SK-N-SH (cell line): Measurements from ENCODE around the gene SBF2. TPM values are rescaled to one million over a fixed set of nuclear protein-coding genes. Genes with fewer than 3 reads are reported as not detected.

ENCODE experiments used
- CTCF ChIA-PET: fragments of 300-600, 350-600 bp; formaldehyde crosslinking; extraction: SDS; loops from one replicate; lab custom pipeline; 2021; lab: Yijun Ruan, JAX
- POLR2A ChIA-PET: fragments of 350-600 bp; sonication (Branson Sonifier 250); formaldehyde crosslinking; extraction: SDS; loops from one replicate; lab custom pipeline; 2020; ENCODE audit warnings: antibody characterized with exemption, inconsistent platforms; lab: Yijun Ruan, JAX
- DNase-seq: peaks from one replicate; pipeline ENCODE4 v3.0.0; 2012
- H2AFZ ChIP-seq: fragments of 200-600 bp; sonication (generic); 2 replicates; pipeline ENCODE4 v1.8.1; 2016; ENCODE audit warnings: antibody characterized with exemption, mild to moderate bottlenecking, low read depth
- H3F3A ChIP-seq: fragments of 200-600 bp; sonication (generic); replicated peaks from 2 replicates; pipeline ENCODE3; 2016; ENCODE audit warnings: antibody characterized with exemption, mild to moderate bottlenecking; ENCODE audit not compliant: insufficient read depth
- H3K27ac ChIP-seq, 2 experiments: fragments of 200-500 bp in 1 of 2; fragments of 200-600 bp in 1 of 2; sonication (Bioruptor generic) in 1 of 2; sonication (generic), shearing (Covaris generic) in 1 of 2; 2 replicates each; pipeline versions ENCODE4 v1.5.1 to v1.6.1; 2014 to 2016; ENCODE audit warnings: low read depth in 2 of 2, inconsistent platforms in 1 of 2, low read length in 1 of 2, mild to moderate bottlenecking in 1 of 2, mixed read lengths in 1 of 2
- H3K27me3 ChIP-seq: fragments of 200-600 bp; sonication (generic), shearing (Covaris generic); 2 replicates; pipeline ENCODE4 v1.6.1; 2016; ENCODE audit warnings: mixed run types; ENCODE audit not compliant: insufficient read depth
- H3K36me3 ChIP-seq, 2 experiments: fragments of 200-500 bp in 1 of 2; fragments of 200-600 bp in 1 of 2; sonication (Bioruptor generic) in 1 of 2; sonication (generic) in 1 of 2; replicated peaks in 1 of 2; 2 replicates each; pipeline versions ENCODE3 to v1.5.1; 2014 to 2016; ENCODE audit warnings: low read length in 1 of 2, mild to moderate bottlenecking in 1 of 2; ENCODE audit not compliant: insufficient read depth in 2 of 2, control insufficient read depth in 1 of 2
- H3K4me1 ChIP-seq, 2 experiments: fragments of 200-500 bp in 1 of 2; fragments of 200-600 bp in 1 of 2; sonication (Bioruptor generic) in 1 of 2; sonication (generic), shearing (Covaris generic) in 1 of 2; 2 replicates each; pipeline versions ENCODE4 v1.5.1 to v1.6.1; 2014 to 2016; ENCODE audit warnings: low read depth in 1 of 2, low read length in 1 of 2, mixed run types in 1 of 2; ENCODE audit not compliant: insufficient read depth in 2 of 2, control insufficient read depth in 1 of 2
- H3K4me2 ChIP-seq: fragments of 200-600 bp; sonication (generic), shearing (Covaris generic); 2 replicates; pipeline ENCODE4 v1.6.1; 2017; ENCODE audit warnings: mixed run types
- H3K4me3 ChIP-seq, 2 experiments: fragments of 200-500 bp in 1 of 2; fragments of 200-600 bp in 1 of 2; sonication (Bioruptor generic) in 1 of 2; sonication (generic), shearing (Covaris generic) in 1 of 2; 2 replicates each; pipeline versions ENCODE4 v1.5.1 to v1.8.1; 2014 to 2016; ENCODE audit warnings: low read depth in 2 of 2, inconsistent platforms in 1 of 2, low read length in 1 of 2, mild to moderate bottlenecking in 1 of 2, mixed read lengths in 1 of 2, moderate library complexity in 1 of 2
- H3K79me2 ChIP-seq: fragments of 200-600 bp; sonication (generic); 2 replicates; pipeline ENCODE4 v1.8.1; 2017; ENCODE audit warnings: mild to moderate bottlenecking; ENCODE audit not compliant: insufficient read depth
- H3K9ac ChIP-seq: fragments of 200-600 bp; sonication (generic); 2 replicates; pipeline ENCODE4 v1.6.1; 2017; ENCODE audit warnings: mixed run types
- H3K9me2 ChIP-seq: fragments of 200-600 bp; sonication (generic); 2 replicates; pipeline ENCODE4 v1.6.1; 2017; ENCODE audit warnings: mixed run types
- H3K9me3 ChIP-seq: fragments of 200-600 bp; sonication (generic); 2 replicates; pipeline ENCODE4 v1.6.1; 2017; ENCODE audit warnings: mixed run types, mild to moderate bottlenecking, moderate library complexity
- H4K20me1 ChIP-seq: fragments of 200-600 bp; sonication (generic); 2 replicates; pipeline ENCODE4 v1.6.1; 2017; ENCODE audit warnings: mild to moderate bottlenecking, mixed run types; ENCODE audit not compliant: insufficient read depth
- CHD2 ChIP-seq: fragments of 150-350 bp; IDR thresholded peaks from 2 replicates; pipeline ENCODE4 v1.6.1; 2018; ENCODE audit warnings: low read length; ENCODE audit not compliant: partially characterized antibody
- ELF1 ChIP-seq: IDR thresholded peaks from 2 replicates; pipeline ENCODE4 v1.4.0; 2012
- FOSL2 ChIP-seq: IDR thresholded peaks from 2 replicates; pipeline ENCODE4 v1.4.0; 2012; ENCODE audit warnings: low read depth, mild to moderate bottlenecking, moderate library complexity, borderline replicate concordance
- FOXJ3 ChIP-seq: sonication (generic); formaldehyde crosslinking; IDR thresholded peaks from 2 replicates; pipeline ENCODE4 v1.5.1; 2020; ENCODE audit warnings: mild to moderate bottlenecking, missing genetic modification reagents
- FOXM1 ChIP-seq: IDR thresholded peaks from 2 replicates; pipeline ENCODE4 v1.4.0; 2012; ENCODE audit warnings: low read depth, mild to moderate bottlenecking
- GABPA ChIP-seq: IDR thresholded peaks from 2 replicates; pipeline ENCODE4 v1.4.0; 2012; ENCODE audit warnings: low read depth, mild to moderate bottlenecking
- GATA2 ChIP-seq: sonication (generic); formaldehyde crosslinking; IDR thresholded peaks from 2 replicates; pipeline ENCODE4 v1.5.0; 2020; ENCODE audit warnings: mild to moderate bottlenecking, missing genetic modification reagents
- IRF3 ChIP-seq: fragments of 150-350 bp; IDR thresholded peaks from 2 replicates; pipeline ENCODE4 v1.6.1; 2016; ENCODE audit warnings: mild to moderate bottlenecking, low read depth, low read length
- JUND ChIP-seq: IDR thresholded peaks from 2 replicates; pipeline ENCODE4 v1.4.0; 2012
- NFIC ChIP-seq: IDR thresholded peaks from 2 replicates; pipeline ENCODE4 v1.4.0; 2012; ENCODE audit warnings: borderline replicate concordance
- PBX3 ChIP-seq: IDR thresholded peaks from 2 replicates; pipeline ENCODE4; 2012
- RFX5 ChIP-seq: IDR thresholded peaks from 2 replicates; pipeline ENCODE4 v1.6.1; 2012; ENCODE audit warnings: mild to moderate bottlenecking, improper control_type of control experiment, low read length
- RXRA ChIP-seq: IDR thresholded peaks from 2 replicates; pipeline ENCODE4 v1.4.0; 2012; ENCODE audit warnings: low read depth, mild to moderate bottlenecking, borderline replicate concordance
- SMC3 ChIP-seq: IDR thresholded peaks from 2 replicates; pipeline ENCODE4 v1.6.1; 2012; ENCODE audit warnings: low read depth, low read length, improper control_type of control experiment
- TAF1 ChIP-seq: IDR thresholded peaks from 2 replicates; pipeline ENCODE4 v1.6.1; 2012; ENCODE audit warnings: low read depth, mild to moderate bottlenecking, low read length, moderate library complexity, borderline replicate concordance
- TCF12 ChIP-seq: IDR thresholded peaks from 2 replicates; pipeline ENCODE4 v1.4.0; 2012
- TEAD4 ChIP-seq: IDR thresholded peaks from 2 replicates; pipeline ENCODE4 v1.4.0; 2012; ENCODE audit warnings: mild to moderate bottlenecking, borderline replicate concordance; ENCODE audit not compliant: insufficient read depth
- ZBTB33 ChIP-seq: IDR thresholded peaks from 2 replicates; pipeline ENCODE4 v1.4.0; 2012; ENCODE audit warnings: low read depth, borderline replicate concordance
- WGBS: methylation state at CpG from one replicate; pipeline ENCODE4 v1.1.6; 2017; ENCODE audit warnings: low lambda C conversion rate; 5-methylcytosine and 5-hydroxymethylcytosine counted together
- polyA plus RNA-seq, 3 experiments: library from polyadenylated mRNA; depleted of rRNA; stranded (reverse); fragments of >200 nt; gene quantifications; 2 replicates each; pipeline ENCODE4 v1.2.3, GENCODE V29; 2012

SBF2 gene
- polyA plus RNA-seq, 1 of the 3 experiments (the other 2 are of a cell fraction), result 23.0 TPM

- no peak for TF ChIP-seq ZBTB33
These were observed 455.1 kb downstream of the SBF2 start (continued) for GRCh38 chr11:9838961-9839360.

GRCh38 chr11:9838229-9838628, 455.8 kb downstream of the SBF2 start:
- Histone ChIP-seq H3K9ac (no peak overlapping the region), H3K36me3 (peaks cover 22 to 31% of the 10 kb centered on the region in 2 experiments), H3K9me2 (no peaks in the 10 kb centered on the region), H4K20me1 (no peaks in the 10 kb centered on the region), H3F3A (peaks cover 10% of the 10 kb centered on the region), H3K4me3 (no peak overlapping the region), H3K4me1 (peaks cover 0 to 4% of the 10 kb centered on the region in 2 experiments; a peak in 3 of 4 replicates), H3K27ac (no peak overlapping the region; a peak in 2 of 4 replicates), H3K9me3 (no peaks in the 10 kb centered on the region), H3K79me2 (no peaks in the 10 kb centered on the region), H2AFZ (no peak overlapping the region), H3K27me3 (no peaks in the 10 kb centered on the region), H3K4me2 (no peak overlapping the region)
- CTCF ChIA-PET, result no interaction called here
- WGBS, result 27% methylated on average over 2 of the region's 2 CpGs
- TF ChIP-seq GATA2 (CRISPR knock-in tag), result no peak
- TF ChIP-seq FOSL2, result peak; percentile 52
- TF ChIP-seq TCF12, result peak; percentile 39; the same call in 1 of the 2 replicates
- peak; percentile 73 for TF ChIP-seq PBX3
- peak; percentile 43 for TF ChIP-seq JUND
- 0 out of 2 replicates have a peak, but pooled peaks have one; percentile 19 for TF ChIP-seq NFIC
- TF ChIP-seq GABPA, result no peak
- TF ChIP-seq SMC3, result no peak
- TF ChIP-seq RXRA, result no peak
- POLR2A ChIA-PET, result no interaction called here
- no peak for DNase-seq

- no peak overlapping the region for H3K9ac ChIP-seq
- no peak for DNase-seq
- peaks cover 0 to 4% of the 10 kb centered on the region in 2 experiments; a peak in 3 of 4 replicates for H3K4me1 ChIP-seq
- H3K79me2 ChIP-seq, result no peaks in the 10 kb centered on the region
- no peak overlapping the region for H3K4me3 ChIP-seq
- CTCF ChIA-PET, result interaction anchor here (1.5 kb wide), 1 partner anchor 17 kb away, joined by 7 read pairs; no protein-coding TSS in a partner anchor
- no peak overlapping the region for H3K27ac ChIP-seq
- no peaks in the 10 kb centered on the region for H3K9me2 ChIP-seq
- H3K4me2 ChIP-seq, result no peak overlapping the region
- H3K36me3 ChIP-seq, result peaks cover 13 to 20% of the 10 kb centered on the region in 2 experiments
- H4K20me1 ChIP-seq, result no peaks in the 10 kb centered on the region
- H2AFZ ChIP-seq, result no peak overlapping the region
- H3K27me3 ChIP-seq, result no peaks in the 10 kb centered on the region
- POLR2A ChIA-PET, result no interaction called here
- 98% methylated on average over 3 of the region's 3 CpGs for WGBS
- H3K9me3 ChIP-seq, result no peaks in the 10 kb centered on the region
- H3F3A ChIP-seq, result peaks cover 12% of the 10 kb centered on the region
- TF ChIP-seq IRF3 (no peak), NFIC (peak; percentile 45; the same call in 1 of the 2 replicates), TEAD4 (peak; percentile 39; the same call in 1 of the 2 replicates), FOXJ3 (CRISPR knock-in tag) (no peak), FOXM1 (no peak), ELF1 (no peak), JUND (peak; percentile 42), RFX5 (no peak), TAF1 (no peak), PBX3 (peak; percentile 84), CHD2 (no peak)
These were observed 459.7 kb downstream of the SBF2 start for GRCh38 chr11:9834291-9834690.
